SK-N-SH (cell line): ENCODE data around the gene ZNF236. TPM values are rescaled to one million over a fixed set of nuclear protein-coding genes. Genes with fewer than 3 reads are reported as not detected.

Experiments used
- CTCF ChIA-PET: fragments of 300-600, 350-600 bp; formaldehyde crosslinking; extraction: SDS; loops from one replicate; lab custom pipeline; 2021; lab: Yijun Ruan, JAX
- POLR2A ChIA-PET: fragments of 350-600 bp; sonication (Branson Sonifier 250); formaldehyde crosslinking; extraction: SDS; loops from one replicate; lab custom pipeline; 2020; ENCODE audit warnings: antibody characterized with exemption, inconsistent platforms; lab: Yijun Ruan, JAX
- DNase-seq: peaks from one replicate; pipeline ENCODE4 v3.0.0; 2012
- H2AFZ ChIP-seq: fragments of 200-600 bp; sonication (generic); 2 replicates; pipeline ENCODE4 v1.8.1; 2016; ENCODE audit warnings: antibody characterized with exemption, mild to moderate bottlenecking, low read depth
- H3F3A ChIP-seq: fragments of 200-600 bp; sonication (generic); replicated peaks from 2 replicates; pipeline ENCODE3; 2016; ENCODE audit warnings: antibody characterized with exemption, mild to moderate bottlenecking; ENCODE audit not compliant: insufficient read depth
- H3K27ac ChIP-seq, 2 experiments: fragments of 200-500 bp in 1 of 2; fragments of 200-600 bp in 1 of 2; sonication (Bioruptor generic) in 1 of 2; sonication (generic), shearing (Covaris generic) in 1 of 2; 2 replicates each; pipeline versions ENCODE4 v1.5.1 to v1.6.1; 2014 to 2016; ENCODE audit warnings: low read depth in 2 of 2, inconsistent platforms in 1 of 2, low read length in 1 of 2, mild to moderate bottlenecking in 1 of 2, mixed read lengths in 1 of 2
- H3K27me3 ChIP-seq: fragments of 200-600 bp; sonication (generic), shearing (Covaris generic); 2 replicates; pipeline ENCODE4 v1.6.1; 2016; ENCODE audit warnings: mixed run types; ENCODE audit not compliant: insufficient read depth
- H3K36me3 ChIP-seq, 2 experiments: fragments of 200-500 bp in 1 of 2; fragments of 200-600 bp in 1 of 2; sonication (Bioruptor generic) in 1 of 2; sonication (generic) in 1 of 2; replicated peaks in 1 of 2; 2 replicates each; pipeline versions ENCODE3 to v1.5.1; 2014 to 2016; ENCODE audit warnings: low read length in 1 of 2, mild to moderate bottlenecking in 1 of 2; ENCODE audit not compliant: insufficient read depth in 2 of 2, control insufficient read depth in 1 of 2
- H3K4me1 ChIP-seq, 2 experiments: fragments of 200-500 bp in 1 of 2; fragments of 200-600 bp in 1 of 2; sonication (Bioruptor generic) in 1 of 2; sonication (generic), shearing (Covaris generic) in 1 of 2; 2 replicates each; pipeline versions ENCODE4 v1.5.1 to v1.6.1; 2014 to 2016; ENCODE audit warnings: low read depth in 1 of 2, low read length in 1 of 2, mixed run types in 1 of 2; ENCODE audit not compliant: insufficient read depth in 2 of 2, control insufficient read depth in 1 of 2
- H3K4me2 ChIP-seq: fragments of 200-600 bp; sonication (generic), shearing (Covaris generic); 2 replicates; pipeline ENCODE4 v1.6.1; 2017; ENCODE audit warnings: mixed run types
- H3K4me3 ChIP-seq, 2 experiments: fragments of 200-500 bp in 1 of 2; fragments of 200-600 bp in 1 of 2; sonication (Bioruptor generic) in 1 of 2; sonication (generic), shearing (Covaris generic) in 1 of 2; 2 replicates each; pipeline versions ENCODE4 v1.5.1 to v1.8.1; 2014 to 2016; ENCODE audit warnings: low read depth in 2 of 2, inconsistent platforms in 1 of 2, low read length in 1 of 2, mild to moderate bottlenecking in 1 of 2, mixed read lengths in 1 of 2, moderate library complexity in 1 of 2
- H3K79me2 ChIP-seq: fragments of 200-600 bp; sonication (generic); 2 replicates; pipeline ENCODE4 v1.8.1; 2017; ENCODE audit warnings: mild to moderate bottlenecking; ENCODE audit not compliant: insufficient read depth
- H3K9ac ChIP-seq: fragments of 200-600 bp; sonication (generic); 2 replicates; pipeline ENCODE4 v1.6.1; 2017; ENCODE audit warnings: mixed run types
- H3K9me2 ChIP-seq: fragments of 200-600 bp; sonication (generic); 2 replicates; pipeline ENCODE4 v1.6.1; 2017; ENCODE audit warnings: mixed run types
- H3K9me3 ChIP-seq: fragments of 200-600 bp; sonication (generic); 2 replicates; pipeline ENCODE4 v1.6.1; 2017; ENCODE audit warnings: mixed run types, mild to moderate bottlenecking, moderate library complexity
- H4K20me1 ChIP-seq: fragments of 200-600 bp; sonication (generic); 2 replicates; pipeline ENCODE4 v1.6.1; 2017; ENCODE audit warnings: mild to moderate bottlenecking, mixed run types; ENCODE audit not compliant: insufficient read depth
- CHD2 ChIP-seq: fragments of 150-350 bp; IDR thresholded peaks from 2 replicates; pipeline ENCODE4 v1.6.1; 2018; ENCODE audit warnings: low read length; ENCODE audit not compliant: partially characterized antibody
- ELF1 ChIP-seq: IDR thresholded peaks from 2 replicates; pipeline ENCODE4 v1.4.0; 2012
- EP300 ChIP-seq, 2 experiments: IDR thresholded peaks; 2 replicates each; pipeline versions ENCODE4 v1.4.0 to v1.6.1; 2012; ENCODE audit warnings: borderline replicate concordance in 1 of 2, low read depth in 1 of 2, low read length in 1 of 2
- FOSL2 ChIP-seq: IDR thresholded peaks from 2 replicates; pipeline ENCODE4 v1.4.0; 2012; ENCODE audit warnings: low read depth, mild to moderate bottlenecking, moderate library complexity, borderline replicate concordance
- FOXJ3 ChIP-seq: sonication (generic); formaldehyde crosslinking; IDR thresholded peaks from 2 replicates; pipeline ENCODE4 v1.5.1; 2020; ENCODE audit warnings: mild to moderate bottlenecking, missing genetic modification reagents
- FOXM1 ChIP-seq: IDR thresholded peaks from 2 replicates; pipeline ENCODE4 v1.4.0; 2012; ENCODE audit warnings: low read depth, mild to moderate bottlenecking
- GATA2 ChIP-seq: sonication (generic); formaldehyde crosslinking; IDR thresholded peaks from 2 replicates; pipeline ENCODE4 v1.5.0; 2020; ENCODE audit warnings: mild to moderate bottlenecking, missing genetic modification reagents
- MAX ChIP-seq: IDR thresholded peaks from 2 replicates; pipeline ENCODE4 v1.4.0; 2012; ENCODE audit warnings: low read depth
- MEF2A ChIP-seq: IDR thresholded peaks from 2 replicates; pipeline ENCODE4 v1.4.0; 2012; ENCODE audit warnings: low read depth, borderline replicate concordance
- MXI1 ChIP-seq: IDR thresholded peaks from 2 replicates; pipeline ENCODE4 v1.6.1; 2012; ENCODE audit warnings: mild to moderate bottlenecking, low read depth, low read length, improper control_type of control experiment
- NFIC ChIP-seq: IDR thresholded peaks from 2 replicates; pipeline ENCODE4 v1.4.0; 2012; ENCODE audit warnings: borderline replicate concordance
- NRF1 ChIP-seq: IDR thresholded peaks from 2 replicates; pipeline ENCODE4 v1.6.1; 2012; ENCODE audit warnings: low read depth, mild to moderate bottlenecking, low read length
- RCOR1 ChIP-seq: fragments of 150-350 bp; IDR thresholded peaks from 2 replicates; pipeline ENCODE4 v1.6.1; 2017; ENCODE audit warnings: antibody characterized with exemption, low read length
- REST ChIP-seq: IDR thresholded peaks from 2 replicates; pipeline ENCODE4 v1.6.1; 2012; ENCODE audit warnings: mild to moderate bottlenecking, low read depth, low read length, moderate library complexity
- RXRA ChIP-seq: IDR thresholded peaks from 2 replicates; pipeline ENCODE4 v1.4.0; 2012; ENCODE audit warnings: low read depth, mild to moderate bottlenecking, borderline replicate concordance
- SIN3A ChIP-seq: IDR thresholded peaks from 2 replicates; pipeline ENCODE4 v1.6.1; 2012; ENCODE audit warnings: low read depth, mild to moderate bottlenecking, low read length, moderate library complexity, borderline replicate concordance
- SMC3 ChIP-seq: IDR thresholded peaks from 2 replicates; pipeline ENCODE4 v1.6.1; 2012; ENCODE audit warnings: low read depth, low read length, improper control_type of control experiment
- TAF1 ChIP-seq: IDR thresholded peaks from 2 replicates; pipeline ENCODE4 v1.6.1; 2012; ENCODE audit warnings: low read depth, mild to moderate bottlenecking, low read length, moderate library complexity, borderline replicate concordance
- TCF12 ChIP-seq: IDR thresholded peaks from 2 replicates; pipeline ENCODE4 v1.4.0; 2012
- USF2 ChIP-seq: fragments of 150-350 bp; IDR thresholded peaks from 2 replicates; pipeline ENCODE4 v1.6.1; 2017; ENCODE audit warnings: antibody characterized with exemption, low read length, low read depth, borderline replicate concordance
- YY1 ChIP-seq: IDR thresholded peaks from 2 replicates; pipeline ENCODE4 v1.4.0; 2012; ENCODE audit warnings: low read depth, mild to moderate bottlenecking
- WGBS: methylation state at CpG from one replicate; pipeline ENCODE4 v1.1.6; 2017; ENCODE audit warnings: low lambda C conversion rate; 5-methylcytosine and 5-hydroxymethylcytosine counted together
- polyA plus RNA-seq, 3 experiments: library from polyadenylated mRNA; depleted of rRNA; stranded (reverse); fragments of >200 nt; gene quantifications; 2 replicates each; pipeline ENCODE4 v1.2.3, GENCODE V29; 2012
- TF ChIP-seq, protein P1 (sequence below): fragments of 150-350 bp; IDR thresholded peaks from 2 replicates; pipeline ENCODE4 v1.6.1; 2016; ENCODE audit warnings: mild to moderate bottlenecking, low read depth, low read length
- TF ChIP-seq, protein P2 (sequence below): IDR thresholded peaks from 2 replicates; pipeline ENCODE4 v1.4.0; 2012; ENCODE audit warnings: low read depth, borderline replicate concordance

The ZNF236 gene
- polyA plus RNA-seq, 1 of the 3 experiments (the other 2 are of a cell fraction): 4.2 TPM

- WGBS: 73% methylated on average over 5 of the region's 16 CpGs
- CTCF ChIA-PET: interaction anchor here (3.2 kb wide), 1 partner anchor 16 kb away, joined by 20 read pairs; no protein-coding TSS in a partner anchor
These were observed 194.6 kb downstream of the ZNF236 start for GRCh38 chr18:77016936-77017335.

GRCh38 chr18:77017355-77017754 lies 195.0 kb downstream of the ZNF236 start:
- H3K9me3 ChIP-seq: no peaks in the 10 kb centered on the region
- no peaks in the 10 kb centered on the region for H3F3A ChIP-seq
- H3K9me2 ChIP-seq: no peaks in the 10 kb centered on the region
- ChIA-PET CTCF (interaction anchor here (3.2 kb wide), 1 partner anchor 17 kb away, joined by 20 read pairs; no protein-coding TSS in a partner anchor), POLR2A (no interaction called here)
- no peaks in the 10 kb centered on the region for H3K4me1 ChIP-seq
- H3K9ac ChIP-seq: no peak overlapping the region
- TF ChIP-seq MEF2A (no peak), TAF1 (no peak), FOSL2 (no peak), RCOR1 (no peak), YY1 (no peak), USF2 (no peak), RXRA (no peak), CHD2 (no peak), REST (no peak), FOXM1 (no peak), FOXJ3 (no peak), TCF12 (no peak), MXI1 (no peak), NRF1 (no peak), SMC3 (no peak)
- TF ChIP-seq, protein P1, sequence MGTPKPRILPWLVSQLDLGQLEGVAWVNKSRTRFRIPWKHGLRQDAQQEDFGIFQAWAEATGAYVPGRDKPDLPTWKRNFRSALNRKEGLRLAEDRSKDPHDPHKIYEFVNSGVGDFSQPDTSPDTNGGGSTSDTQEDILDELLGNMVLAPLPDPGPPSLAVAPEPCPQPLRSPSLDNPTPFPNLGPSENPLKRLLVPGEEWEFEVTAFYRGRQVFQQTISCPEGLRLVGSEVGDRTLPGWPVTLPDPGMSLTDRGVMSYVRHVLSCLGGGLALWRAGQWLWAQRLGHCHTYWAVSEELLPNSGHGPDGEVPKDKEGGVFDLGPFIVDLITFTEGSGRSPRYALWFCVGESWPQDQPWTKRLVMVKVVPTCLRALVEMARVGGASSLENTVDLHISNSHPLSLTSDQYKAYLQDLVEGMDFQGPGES: no peak
- DNase-seq: no peak
- H3K27me3 ChIP-seq: no peaks in the 10 kb centered on the region
- WGBS: 76% methylated on average over 6 of the region's 6 CpGs
- no peaks in the 10 kb centered on the region for H4K20me1 ChIP-seq
- H3K79me2 ChIP-seq: no peaks in the 10 kb centered on the region
- H3K4me3 ChIP-seq: no peak overlapping the region
- no peak overlapping the region for H2AFZ ChIP-seq
- H3K36me3 ChIP-seq: no peaks in the 10 kb centered on the region
- H3K27ac ChIP-seq: no peak overlapping the region
- no peak overlapping the region for H3K4me2 ChIP-seq

More at GRCh38 chr18:77016936-77017335, 194.6 kb downstream of the ZNF236 start:
- Histone ChIP-seq H3K27ac (no peak overlapping the region), H3K9me2 (no peaks in the 10 kb centered on the region), H2AFZ (no peak overlapping the region), H3K27me3 (no peaks in the 10 kb centered on the region), H3K4me2 (no peak overlapping the region), H3K79me2 (no peaks in the 10 kb centered on the region), H3F3A (no peaks in the 10 kb centered on the region), H3K9me3 (no peaks in the 10 kb centered on the region), H3K36me3 (no peaks in the 10 kb centered on the region), H3K9ac (no peak overlapping the region), H4K20me1 (no peaks in the 10 kb centered on the region), H3K4me3 (no peak overlapping the region), H3K4me1 (no peaks in the 10 kb centered on the region)
- no peak for DNase-seq
- POLR2A ChIA-PET: no interaction called here
- TF ChIP-seq ELF1 (no peak), NFIC (no peak), FOXJ3 (no peak), NRF1 (no peak), MXI1 (no peak), EP300 (IDR thresholded peaks at IDR 0.05; ENCODE audit: borderline replicate concordance in 1 of 2, low read depth in 1 of 2, low read length in 1 of 2) (no peak), MAX (no peak), SIN3A (no peak), YY1 (no peak), RCOR1 (no peak), TAF1 (no peak), SMC3 (no peak), GATA2 (no peak)
- TF ChIP-seq, protein P2, sequence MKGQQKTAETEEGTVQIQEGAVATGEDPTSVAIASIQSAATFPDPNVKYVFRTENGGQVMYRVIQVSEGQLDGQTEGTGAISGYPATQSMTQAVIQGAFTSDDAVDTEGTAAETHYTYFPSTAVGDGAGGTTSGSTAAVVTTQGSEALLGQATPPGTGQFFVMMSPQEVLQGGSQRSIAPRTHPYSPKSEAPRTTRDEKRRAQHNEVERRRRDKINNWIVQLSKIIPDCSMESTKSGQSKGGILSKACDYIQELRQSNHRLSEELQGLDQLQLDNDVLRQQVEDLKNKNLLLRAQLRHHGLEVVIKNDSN: no peak
